Osteocyte (in vitro differentiated cells): ENCODE data around the gene BMP2. TPM values are rescaled to one million over a fixed set of nuclear protein-coding genes. Genes with fewer than 3 reads are reported as not detected.

Experiments
- DNase-seq: peaks from one replicate; pipeline ENCODE4 v3.0.0; 2021; ENCODE audit warnings: mixed read lengths; ENCODE audit not compliant: unreplicated experiment; ENCODE audit errors: extremely low spot score
- H3K27ac Mint-ChIP-seq: one replicate; pipeline ENCODE4 v1.8.0; 2021; ENCODE audit warnings: mild to moderate bottlenecking, mixed read lengths; ENCODE audit not compliant: unreplicated experiment
- H3K27me3 Mint-ChIP-seq: one replicate; pipeline ENCODE4 v1.8.0; 2021; ENCODE audit warnings: mixed read lengths; ENCODE audit not compliant: unreplicated experiment
- H3K36me3 Mint-ChIP-seq: one replicate; pipeline ENCODE4 v1.8.0; 2021; ENCODE audit warnings: mixed read lengths; ENCODE audit not compliant: unreplicated experiment
- H3K4me1 Mint-ChIP-seq: one replicate; pipeline ENCODE4 v1.8.0; 2021; ENCODE audit warnings: mixed read lengths; ENCODE audit not compliant: unreplicated experiment
- H3K4me3 Mint-ChIP-seq: one replicate; pipeline ENCODE4 v1.8.0; 2021; ENCODE audit warnings: mild to moderate bottlenecking, moderate library complexity, mixed read lengths; ENCODE audit not compliant: unreplicated experiment
- H3K9me3 Mint-ChIP-seq: one replicate; pipeline ENCODE4 v1.8.0; 2021; ENCODE audit warnings: mixed read lengths; ENCODE audit not compliant: unreplicated experiment
- CTCF ChIP-seq: fragments of 200-600 bp; sonication (generic); IDR thresholded peaks from 2 replicates; pipeline ENCODE4 v1.5.0; 2021; ENCODE audit warnings: antibody characterized with exemption, mild to moderate bottlenecking, moderate library complexity
- long read RNA-seq: library from polyadenylated mRNA; unstranded; transcript quantifications from one replicate; pipeline ENCODE4 v2.0.0, GENCODE V29; 2021
- total RNA-seq: library from RNA; stranded (reverse); gene quantifications from 2 replicates; pipeline ENCODE4 v1.2.1, GENCODE V29; 2021

Gene BMP2
- 0.68 and 0.86 TPM in 2 replicates for total RNA-seq
- long read RNA-seq = 0 reads

DNA sequence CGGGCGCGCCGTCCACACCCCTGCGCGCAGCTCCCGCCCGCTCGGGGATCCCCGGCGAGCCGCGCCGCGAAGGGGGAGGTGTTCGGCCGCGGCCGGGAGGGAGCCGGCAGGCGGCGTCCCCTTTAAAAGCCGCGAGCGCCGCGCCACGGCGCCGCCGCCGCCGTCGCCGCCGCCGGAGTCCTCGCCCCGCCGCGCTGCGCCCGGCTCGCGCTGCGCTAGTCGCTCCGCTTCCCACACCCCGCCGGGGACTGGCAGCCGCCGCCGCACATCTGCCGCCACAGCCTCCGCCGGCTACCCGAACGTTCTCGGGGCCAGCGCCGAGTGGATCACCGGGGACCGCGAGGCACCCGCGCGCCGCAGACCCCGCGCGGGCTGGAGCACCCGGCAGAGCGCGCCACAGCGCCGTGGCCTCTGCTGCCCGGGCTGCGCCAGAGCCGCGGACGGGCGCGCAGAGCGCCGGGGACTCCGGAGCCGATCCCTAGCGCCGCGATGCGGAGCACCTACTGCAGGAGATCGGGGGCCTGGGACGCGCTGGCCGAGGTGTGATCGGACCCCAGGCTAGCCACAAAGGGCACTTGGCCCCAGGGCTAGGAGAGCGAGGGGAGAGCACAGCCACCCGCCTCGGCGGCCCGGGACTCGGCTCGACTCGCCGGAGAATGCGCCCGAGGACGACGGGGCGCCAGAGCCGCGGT is at the start of gene BMP2:
Gene BMP2 (plus strand): TSS at position 151 of the 692 bp plus-strand sequence. CDS start 2,441 bp downstream, outside the sequence.
- Mint-ChIP-seq H3K27ac (no peak within 1 kb of the TSS), H3K4me1 (peaks cover 11% of the 10 kb centered on the region), H3K36me3 (no peaks in the 10 kb centered on the region), H3K9me3 (no peaks in the 10 kb centered on the region), H3K4me3 (peak within 1 kb of the TSS; percentile 79), H3K27me3 (peaks cover 15% of the 10 kb centered on the region)
- DNase-seq = no peak
- no peak for TF ChIP-seq CTCF

DNA sequence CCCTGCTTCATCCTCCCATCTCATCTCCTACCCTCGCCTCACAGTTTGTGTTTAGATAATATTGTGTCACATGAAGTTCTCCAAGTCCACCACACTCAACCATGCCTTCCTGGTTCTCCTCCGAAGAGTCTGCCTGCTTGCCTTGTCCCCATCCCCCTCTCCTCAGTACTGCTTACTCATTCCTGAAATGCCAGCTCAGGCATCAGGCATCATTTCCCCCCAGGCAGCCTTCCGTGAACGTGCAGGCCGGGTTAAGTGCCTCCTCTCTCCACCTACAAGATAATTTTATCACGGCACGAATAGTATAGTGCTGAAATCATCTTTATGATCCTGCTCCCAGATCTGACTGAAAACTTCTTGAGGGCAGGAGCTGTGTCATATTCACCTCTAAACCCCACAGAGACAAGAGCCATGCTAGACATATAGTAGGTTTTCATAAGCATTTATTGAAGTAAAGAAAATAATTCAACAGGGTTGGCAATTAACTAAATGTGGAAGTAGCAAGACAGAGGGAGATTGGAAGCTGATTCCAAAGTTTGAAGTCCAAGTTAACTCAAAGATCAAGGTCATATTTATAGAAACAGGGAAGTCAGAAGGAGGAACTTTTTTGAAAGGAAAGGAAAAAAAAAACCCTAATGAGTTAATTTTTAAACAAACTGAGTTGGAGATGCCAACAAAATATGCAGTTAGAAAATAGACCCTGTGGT is 48.7 kb upstream of the BMP2 start:
- no peak for DNase-seq
- Mint-ChIP-seq H3K4me1 (peaks cover 6% of the 10 kb centered on the region), H3K27ac (peak overlapping the region; percentile 51), H3K36me3 (no peaks in the 10 kb centered on the region), H3K27me3 (no peaks in the 10 kb centered on the region), H3K9me3 (peaks cover 14% of the 10 kb centered on the region), H3K4me3 (no peak overlapping the region)
- no peak for TF ChIP-seq CTCF

DNA sequence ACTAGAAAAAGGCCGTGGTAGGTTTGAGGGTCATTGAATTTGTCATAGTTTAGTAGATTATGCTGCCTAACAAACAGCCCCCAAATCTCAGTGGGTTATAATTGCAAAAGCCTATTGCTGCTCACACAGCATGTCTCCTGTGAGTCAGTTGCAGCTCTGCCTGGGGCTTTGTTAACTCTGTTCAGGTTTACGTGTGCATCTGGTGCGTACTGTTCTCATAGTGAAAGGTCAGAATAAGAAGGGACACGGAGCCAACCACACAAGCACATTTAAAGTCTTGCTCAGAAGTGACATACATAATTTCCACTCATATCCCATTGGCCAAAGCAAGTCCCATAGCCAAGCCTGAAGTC is 48.1 kb upstream of the BMP2 start:
- peaks cover 14% of the 10 kb centered on the region for H3K9me3 Mint-ChIP-seq
- H3K27me3 Mint-ChIP-seq = no peaks in the 10 kb centered on the region
- no peak for DNase-seq
- H3K36me3 Mint-ChIP-seq = no peaks in the 10 kb centered on the region
- no peak overlapping the region for H3K27ac Mint-ChIP-seq
- H3K4me1 Mint-ChIP-seq = peaks cover 6% of the 10 kb centered on the region
- H3K4me3 Mint-ChIP-seq = no peak overlapping the region
- TF ChIP-seq CTCF = no peak

DNA sequence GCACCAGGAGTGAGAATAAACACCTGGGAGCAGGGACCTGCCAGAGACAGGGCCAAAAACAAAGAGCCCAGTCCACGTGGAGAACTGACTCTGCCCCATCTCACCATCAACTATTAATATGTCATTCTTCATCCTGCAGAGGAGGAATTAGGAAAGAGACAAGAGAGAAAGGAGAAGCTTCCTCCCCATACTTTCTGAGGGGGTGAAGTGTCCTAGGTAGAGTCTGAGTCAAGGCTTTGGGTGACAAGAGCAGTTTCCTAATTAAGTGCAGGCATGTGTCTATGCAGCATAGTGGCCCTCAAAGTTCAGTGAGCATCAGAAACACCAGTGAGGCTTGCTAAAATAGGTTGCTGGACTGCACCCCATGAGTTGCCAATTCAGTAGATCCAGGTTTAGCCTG is 40.7 kb upstream of the BMP2 start:
- no peaks in the 10 kb centered on the region for H3K27me3 Mint-ChIP-seq
- H3K9me3 Mint-ChIP-seq = no peaks in the 10 kb centered on the region
- DNase-seq = no peak
- no peaks in the 10 kb centered on the region for H3K4me1 Mint-ChIP-seq
- H3K4me3 Mint-ChIP-seq = no peak overlapping the region
- TF ChIP-seq CTCF = no peak
- no peak overlapping the region for H3K27ac Mint-ChIP-seq
- no peaks in the 10 kb centered on the region for H3K36me3 Mint-ChIP-seq

GRCh38 chr20:6730672-6731328 is 36.7 kb upstream of the BMP2 start:
- H3K27me3 Mint-ChIP-seq = no peaks in the 10 kb centered on the region
- no peak for DNase-seq
- H3K9me3 Mint-ChIP-seq = no peaks in the 10 kb centered on the region
- H3K4me1 Mint-ChIP-seq = no peaks in the 10 kb centered on the region
- no peak overlapping the region for H3K4me3 Mint-ChIP-seq
- no peaks in the 10 kb centered on the region for H3K36me3 Mint-ChIP-seq
- no peak for TF ChIP-seq CTCF
- H3K27ac Mint-ChIP-seq = no peak overlapping the region
